Stimulated activated CD8-positive, alpha-beta memory T cell treated with anti-CD3 and anti-CD28 coated beads, Interleukin-12 subunit alpha, Interleukin-12 subunit beta, amount 100 ng/mL, for 4 hours (primary cell): ENCODE data around the gene FUT3.
A peak's percentile ranks its signal among the peaks of the same experiment; 100 is the strongest.

ENCODE experiments used
- DNase-seq: peaks from one replicate; pipeline ENCODE4 v3.0.0-alpha.2; 2020; ENCODE audit warnings: low read depth

Gene FUT3

DNA sequence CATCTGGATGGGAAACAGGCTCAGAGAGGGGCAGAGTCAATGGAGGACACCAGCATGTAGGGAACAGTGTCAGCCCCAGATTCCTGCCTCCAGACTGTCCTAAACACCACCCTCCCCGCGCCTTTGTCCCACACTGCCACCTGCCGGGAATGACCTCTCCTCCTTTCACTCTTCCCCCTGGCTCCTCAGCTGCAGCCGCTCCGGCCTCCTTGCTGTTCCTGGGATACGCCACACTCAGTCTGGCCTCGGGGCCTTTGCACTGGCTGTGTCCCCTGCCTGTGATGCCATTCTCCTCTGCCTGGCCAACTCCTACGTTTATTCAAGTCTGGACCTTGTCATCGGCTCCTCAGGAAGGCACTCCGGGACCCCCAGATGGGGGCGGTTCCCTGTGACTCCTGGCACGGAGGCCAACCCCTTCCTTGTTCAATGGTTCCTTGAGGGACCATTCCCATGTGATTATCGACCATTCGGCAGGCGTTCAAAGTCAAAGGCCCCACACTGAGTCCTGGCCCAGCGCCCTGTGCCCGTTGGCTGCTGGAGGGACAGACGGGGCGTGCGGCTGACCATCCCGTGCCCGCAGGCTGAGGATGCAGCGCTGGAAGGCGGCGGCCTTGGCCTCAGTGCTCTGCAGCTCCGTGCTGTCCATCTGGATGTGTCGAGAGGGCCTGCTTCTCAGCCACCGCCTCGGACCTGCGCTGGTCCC is 27.5 kb downstream of the FUT3 start:
- no peak for DNase-seq

DNA sequence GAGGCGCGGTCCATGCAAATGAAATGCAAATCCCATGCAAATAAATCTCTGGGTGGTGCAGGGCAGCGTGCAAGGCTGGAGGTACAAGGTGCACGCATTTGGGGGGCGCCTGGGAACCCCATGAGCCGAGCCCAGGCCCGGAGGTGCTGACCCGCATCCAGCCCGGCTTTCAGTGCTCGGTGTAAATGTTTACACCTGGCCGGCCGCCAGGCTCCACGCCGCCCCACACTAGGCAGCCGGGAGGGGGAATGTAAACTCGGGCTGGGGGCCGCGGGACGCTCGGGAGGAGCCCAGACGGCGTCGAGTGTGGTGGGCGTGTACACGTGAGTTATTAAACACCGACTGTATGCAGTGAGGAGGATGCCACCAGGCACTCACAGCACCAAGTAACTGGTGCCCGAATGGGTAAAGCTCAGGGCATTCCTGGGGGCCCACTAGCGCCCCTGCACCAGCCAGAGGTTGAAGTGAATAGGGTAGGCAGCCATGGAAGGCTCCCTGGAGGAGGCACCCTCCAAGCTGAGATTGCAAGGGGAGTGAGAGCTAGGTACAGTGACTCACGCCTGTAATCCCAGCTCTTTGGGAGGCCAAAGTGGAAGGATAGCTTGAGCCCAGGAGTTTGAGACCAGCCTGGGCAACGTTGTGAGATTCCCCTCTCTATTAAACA is 28.9 kb downstream of the FUT3 start:
- no peak for DNase-seq

DNA sequence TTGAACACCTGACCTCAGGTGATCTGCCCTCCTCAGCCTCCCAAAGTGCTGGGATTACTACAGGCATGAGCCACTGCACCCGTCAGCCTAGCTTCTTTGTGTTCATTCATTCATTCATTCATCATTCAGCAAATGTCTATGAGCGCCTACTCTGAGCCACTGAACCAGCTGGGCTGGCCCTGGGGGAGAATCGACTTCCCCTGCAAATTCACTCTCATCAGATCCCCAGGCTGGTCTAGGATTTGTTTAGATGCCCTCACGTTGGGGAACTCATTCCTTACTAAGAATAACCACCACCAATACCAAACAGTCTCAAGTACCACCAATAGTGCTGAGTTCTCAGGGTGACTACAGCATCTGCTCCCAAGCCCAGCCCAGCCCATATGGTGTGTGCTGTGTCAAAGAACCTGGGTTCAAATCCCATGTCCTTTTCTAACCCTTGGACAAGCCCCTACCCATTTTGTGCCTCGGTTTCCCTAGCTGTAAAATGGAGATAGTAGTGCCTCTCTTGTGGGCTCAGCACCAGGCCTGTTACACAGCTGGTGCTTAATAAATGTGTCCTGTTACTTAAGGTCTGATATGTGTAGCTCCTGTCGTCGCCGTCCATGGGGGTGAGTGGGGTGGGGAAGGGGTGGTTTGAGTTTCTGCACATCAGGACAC is 29.6 kb downstream of the FUT3 start:
- DNase-seq, result no peak

DNA sequence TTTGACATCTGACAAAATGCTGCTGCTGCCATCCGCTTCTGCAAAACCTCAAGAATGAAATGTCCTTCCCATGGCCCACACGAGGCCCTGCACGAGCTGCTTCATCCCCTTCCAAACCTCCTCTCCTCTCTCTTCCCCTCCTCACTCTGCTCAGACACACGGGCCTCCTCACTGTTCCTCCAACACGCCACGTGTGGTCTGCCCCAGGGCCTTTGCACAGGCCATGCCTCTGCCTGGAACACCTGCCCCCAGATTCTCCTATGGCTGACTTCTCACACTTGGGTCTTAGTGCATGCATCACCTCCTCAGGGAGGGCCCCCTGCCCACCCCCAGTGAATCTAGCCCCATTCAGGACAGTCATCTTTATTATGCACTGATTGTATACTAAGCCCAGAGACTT is 30.5 kb downstream of the FUT3 start:
- no peak for DNase-seq

DNA sequence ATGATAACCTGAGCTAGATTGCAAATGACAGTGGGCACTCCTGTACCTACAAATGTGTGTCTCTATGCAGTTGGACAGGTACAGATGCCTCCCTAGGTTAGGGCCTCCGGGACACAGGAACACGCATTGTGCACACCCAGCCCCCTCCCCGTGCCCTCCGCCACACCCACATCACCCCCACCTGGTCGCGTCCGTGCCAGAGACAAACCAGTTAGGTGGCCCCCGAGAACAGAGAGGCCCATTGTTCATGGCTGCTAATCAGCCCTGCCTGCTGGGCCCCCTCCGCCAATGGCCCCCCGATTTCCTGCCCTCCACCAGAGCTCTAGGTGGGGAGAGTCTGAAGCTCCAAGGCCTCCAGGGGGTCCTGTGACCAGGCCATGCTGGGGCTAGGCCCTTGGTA is 32.7 kb downstream of the FUT3 start:
- DNase-seq, result no peak

DNA sequence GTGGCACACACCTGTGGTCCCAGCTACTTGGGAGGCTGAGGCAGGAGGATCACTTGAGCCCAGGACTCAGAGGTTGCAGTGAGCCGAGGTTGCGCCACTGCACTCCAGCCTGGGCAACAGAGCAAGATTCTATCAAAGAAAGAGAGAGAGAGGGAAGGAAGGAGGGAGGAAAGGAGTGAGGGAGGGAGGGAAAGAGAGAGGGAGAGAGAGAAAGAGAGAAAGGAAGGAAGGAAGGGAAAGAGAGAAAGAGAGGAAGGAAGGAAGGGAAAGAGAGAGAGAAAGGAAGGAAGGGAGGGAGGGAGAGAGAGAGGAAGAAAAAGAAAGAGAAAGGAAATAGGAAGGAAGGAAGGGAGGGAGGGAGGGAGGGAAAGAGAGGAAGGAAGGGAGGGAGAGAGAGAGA is 34.0 kb downstream of the FUT3 start:
- DNase-seq, result no peak

DNA sequence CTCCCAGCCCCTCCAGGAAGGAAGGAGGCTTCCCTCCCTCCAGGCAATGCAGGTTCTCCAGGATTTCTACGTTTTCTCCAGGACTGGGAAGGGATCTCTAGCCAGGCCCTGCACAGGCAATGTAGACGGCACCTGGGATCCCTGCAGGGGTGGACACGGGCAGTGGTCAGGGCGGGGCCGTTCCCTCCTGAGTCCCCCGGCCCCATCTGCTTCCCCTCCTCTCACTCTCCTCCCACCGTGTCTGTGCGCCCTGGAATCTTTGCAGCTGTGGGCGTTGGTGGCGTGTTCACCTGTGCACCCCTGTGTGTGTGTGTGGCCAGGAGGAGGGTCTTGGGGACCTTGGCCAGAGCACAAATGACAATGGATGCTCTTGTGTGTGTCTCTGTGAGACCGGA is 36.4 kb downstream of the FUT3 start:
- DNase-seq, result no peak

DNA sequence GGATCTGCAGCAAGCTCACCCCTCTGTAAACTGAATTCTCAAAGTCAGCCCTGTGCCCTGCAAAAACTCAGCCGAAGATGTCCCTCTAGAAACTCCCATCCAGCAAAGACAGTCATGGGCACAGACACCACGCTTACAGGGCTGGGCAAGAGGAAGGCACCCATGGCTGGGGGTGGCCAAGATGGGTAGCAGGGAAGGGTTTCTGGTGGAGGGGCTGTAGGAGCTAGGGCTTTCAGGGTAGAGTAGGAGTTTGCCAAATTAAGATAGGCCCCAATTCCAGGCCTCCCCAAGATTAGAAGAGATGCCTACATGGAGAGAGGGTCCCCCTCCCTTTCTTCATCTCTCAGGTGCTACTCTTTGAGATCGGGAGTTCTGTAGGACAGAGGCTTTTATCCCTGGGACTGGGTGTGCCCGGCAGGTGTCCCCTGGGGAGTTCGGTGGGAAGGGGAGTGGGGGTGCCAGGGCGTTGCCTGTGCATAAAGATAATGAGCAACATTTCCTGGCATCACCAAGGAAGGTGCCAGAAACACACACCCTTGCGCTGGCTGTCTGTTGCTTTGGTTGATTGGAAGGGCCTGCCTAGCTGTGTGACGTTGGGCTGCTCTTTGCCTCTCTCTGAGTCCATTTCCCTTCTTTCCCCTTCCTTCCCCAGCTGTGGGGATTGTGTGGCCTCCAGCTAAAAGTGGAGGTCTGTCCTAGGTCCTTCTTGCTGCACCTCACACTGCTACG is 37.0 kb downstream of the FUT3 start:
- no peak for DNase-seq

DNA sequence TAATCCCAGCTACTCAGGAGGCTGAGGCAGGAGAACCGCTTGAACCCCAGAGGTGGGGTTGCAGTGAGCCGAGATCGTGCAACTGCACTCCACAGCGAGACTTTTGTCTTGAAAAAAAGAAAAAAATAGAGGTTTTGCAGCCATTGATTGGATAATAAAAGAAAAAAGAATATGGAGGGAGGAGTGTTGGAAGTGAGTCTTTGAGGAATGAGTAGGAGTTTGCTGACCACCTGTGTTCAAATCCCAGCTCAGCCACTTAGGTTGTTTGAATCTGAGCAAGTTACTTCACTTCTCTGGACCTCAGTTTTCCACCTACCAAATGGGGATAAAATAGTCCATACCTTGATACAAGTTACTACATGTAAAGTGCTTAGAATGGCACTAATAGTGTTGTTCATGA is 40.1 kb downstream of the FUT3 start:
- no peak for DNase-seq

DNA sequence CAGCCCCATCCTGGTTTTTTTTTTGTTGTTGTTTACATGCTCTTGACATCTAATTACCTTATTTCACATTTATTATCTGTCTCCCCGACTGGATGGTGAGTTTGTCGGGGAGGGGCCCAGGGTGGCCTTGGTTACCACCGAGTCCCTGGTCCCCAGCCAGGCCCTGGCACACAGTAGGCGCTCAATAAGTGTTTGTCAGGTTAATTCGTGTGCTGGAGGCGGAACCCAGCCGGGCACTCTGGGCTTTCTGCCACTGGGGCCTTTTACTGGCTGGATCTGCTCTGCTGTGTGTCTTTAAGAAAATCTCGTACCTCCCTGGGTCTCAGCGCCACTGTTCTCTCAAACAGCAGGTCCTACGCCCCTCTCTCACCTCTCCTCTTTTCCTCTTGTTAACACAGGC is 41.8 kb downstream of the FUT3 start:
- no peak for DNase-seq

DNA sequence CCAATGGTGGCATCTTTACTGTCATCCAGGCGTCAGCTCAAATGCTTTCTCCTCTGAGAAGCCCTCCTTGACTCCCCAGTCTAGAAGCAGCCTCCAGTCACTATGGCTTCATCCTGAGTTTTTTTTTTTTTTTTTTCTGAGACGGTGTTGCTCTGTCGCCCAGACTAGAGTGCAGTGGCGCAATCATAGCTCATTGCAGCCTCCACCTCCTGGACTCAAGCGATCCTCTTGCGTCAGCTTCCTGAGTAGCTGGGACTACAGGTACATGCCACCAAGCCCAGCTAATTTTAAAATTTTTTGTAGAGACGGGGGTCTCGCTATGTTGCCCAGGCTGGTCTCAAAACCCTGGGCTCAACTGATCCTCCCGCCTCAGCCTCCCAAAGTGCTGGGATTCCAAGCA is 42.2 kb downstream of the FUT3 start:
- no peak for DNase-seq

DNA sequence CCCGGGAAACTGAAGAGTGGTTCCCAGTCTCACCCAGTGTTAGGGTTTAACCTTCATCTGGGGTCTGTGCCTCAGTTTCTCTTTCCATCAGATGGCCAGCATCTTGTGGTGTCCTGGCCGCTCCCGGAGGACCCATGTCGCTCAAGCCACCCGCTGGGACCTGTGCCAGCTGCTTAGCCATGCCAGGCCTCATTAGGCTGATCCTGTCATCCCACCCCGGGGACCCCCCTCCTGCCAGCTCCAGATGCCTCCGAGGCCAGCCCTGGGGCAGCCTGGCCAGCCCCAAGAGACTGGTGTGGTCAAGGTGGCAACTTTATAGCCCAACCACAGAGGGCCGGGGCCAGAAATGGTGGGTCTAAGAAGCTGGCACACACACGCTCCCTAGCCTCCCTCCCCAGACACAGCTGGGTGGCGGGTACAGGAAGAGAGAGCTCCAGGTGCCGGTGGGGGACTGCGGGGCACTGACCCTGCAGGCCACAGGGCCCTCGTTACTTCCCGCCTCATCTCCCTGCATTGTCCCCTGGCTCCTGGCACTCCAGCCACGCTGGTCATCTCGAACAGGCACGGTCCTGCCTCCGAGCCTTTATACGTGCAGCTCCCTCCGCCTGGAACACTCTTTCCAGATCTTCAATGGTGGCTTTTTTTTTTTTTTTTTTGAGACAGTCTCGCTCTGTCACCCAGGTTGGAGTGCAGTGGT is 43.0 kb downstream of the FUT3 start:
- DNase-seq, result no peak

DNA sequence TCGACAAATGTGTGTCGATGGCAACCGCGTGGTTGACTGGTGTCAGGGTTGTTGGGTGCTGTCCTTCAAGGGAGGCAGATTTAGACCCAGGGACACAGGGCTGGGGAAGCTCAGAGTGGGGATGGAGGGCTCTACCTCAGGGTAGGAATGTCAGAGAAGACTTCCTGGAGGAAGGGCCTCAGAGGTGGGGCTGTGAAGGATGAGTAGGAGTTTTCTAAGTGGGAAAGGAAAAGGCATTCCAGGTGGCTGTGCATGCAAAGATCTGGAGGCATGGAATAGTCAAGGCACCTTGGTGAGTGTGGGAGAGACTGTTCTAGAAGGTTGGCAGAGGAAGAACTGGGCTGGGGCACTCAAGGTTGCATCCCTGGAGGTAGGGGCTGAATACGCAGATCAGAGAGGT is 44.3 kb downstream of the FUT3 start:
- no peak for DNase-seq

DNA sequence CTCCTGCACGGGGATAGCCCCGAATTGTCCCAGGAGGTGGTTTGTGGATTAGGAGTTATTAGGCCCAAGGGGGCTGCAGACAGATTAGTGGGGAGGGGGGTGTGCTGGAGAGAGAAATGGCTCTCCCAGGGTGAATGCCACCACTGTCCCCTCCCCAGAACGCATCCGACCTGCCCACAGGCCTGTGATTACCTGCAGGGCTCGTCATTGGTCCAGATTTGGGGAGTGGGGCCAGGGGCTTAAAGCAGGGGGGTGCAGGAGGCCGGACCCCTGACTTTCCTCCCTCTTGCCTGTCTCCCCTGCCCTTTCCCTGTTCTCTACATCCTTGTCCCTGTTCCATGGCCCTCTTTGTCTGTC is 45.1 kb downstream of the FUT3 start:
- no peak for DNase-seq

DNA sequence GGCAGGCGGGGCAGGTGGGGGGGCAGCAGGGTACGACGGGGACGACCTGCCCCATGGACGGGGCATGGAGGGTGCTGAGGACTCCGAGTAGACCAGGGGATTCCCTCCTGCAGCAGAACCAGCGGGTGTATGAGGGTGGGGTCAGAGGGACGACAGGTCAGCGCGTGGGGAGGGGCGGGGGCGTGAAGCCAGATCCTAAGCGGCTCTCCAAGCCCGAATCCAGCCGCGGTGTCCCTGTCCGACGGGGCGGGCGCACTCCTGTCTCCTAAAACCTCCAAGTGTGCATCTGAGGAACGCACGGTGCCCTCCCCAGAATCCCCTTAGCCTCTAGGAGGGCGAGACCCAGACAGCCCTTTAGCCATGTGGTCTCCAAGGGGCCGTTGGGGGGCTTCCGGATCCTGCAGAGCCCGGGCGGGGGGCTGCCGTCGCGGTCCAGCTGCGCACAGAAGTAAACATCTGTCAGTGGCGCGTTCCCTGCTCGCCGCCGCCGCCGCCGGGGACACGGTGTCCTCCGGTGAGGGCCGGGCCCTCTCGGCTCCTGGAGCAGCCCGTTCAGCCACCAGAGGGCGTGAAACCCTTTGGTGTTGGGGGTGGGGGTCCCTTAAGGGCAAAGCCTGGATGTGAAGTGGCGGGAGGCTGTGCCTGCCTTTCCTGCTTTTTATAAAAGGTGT is 45.7 kb downstream of the FUT3 start:
- no peak for DNase-seq

DNA sequence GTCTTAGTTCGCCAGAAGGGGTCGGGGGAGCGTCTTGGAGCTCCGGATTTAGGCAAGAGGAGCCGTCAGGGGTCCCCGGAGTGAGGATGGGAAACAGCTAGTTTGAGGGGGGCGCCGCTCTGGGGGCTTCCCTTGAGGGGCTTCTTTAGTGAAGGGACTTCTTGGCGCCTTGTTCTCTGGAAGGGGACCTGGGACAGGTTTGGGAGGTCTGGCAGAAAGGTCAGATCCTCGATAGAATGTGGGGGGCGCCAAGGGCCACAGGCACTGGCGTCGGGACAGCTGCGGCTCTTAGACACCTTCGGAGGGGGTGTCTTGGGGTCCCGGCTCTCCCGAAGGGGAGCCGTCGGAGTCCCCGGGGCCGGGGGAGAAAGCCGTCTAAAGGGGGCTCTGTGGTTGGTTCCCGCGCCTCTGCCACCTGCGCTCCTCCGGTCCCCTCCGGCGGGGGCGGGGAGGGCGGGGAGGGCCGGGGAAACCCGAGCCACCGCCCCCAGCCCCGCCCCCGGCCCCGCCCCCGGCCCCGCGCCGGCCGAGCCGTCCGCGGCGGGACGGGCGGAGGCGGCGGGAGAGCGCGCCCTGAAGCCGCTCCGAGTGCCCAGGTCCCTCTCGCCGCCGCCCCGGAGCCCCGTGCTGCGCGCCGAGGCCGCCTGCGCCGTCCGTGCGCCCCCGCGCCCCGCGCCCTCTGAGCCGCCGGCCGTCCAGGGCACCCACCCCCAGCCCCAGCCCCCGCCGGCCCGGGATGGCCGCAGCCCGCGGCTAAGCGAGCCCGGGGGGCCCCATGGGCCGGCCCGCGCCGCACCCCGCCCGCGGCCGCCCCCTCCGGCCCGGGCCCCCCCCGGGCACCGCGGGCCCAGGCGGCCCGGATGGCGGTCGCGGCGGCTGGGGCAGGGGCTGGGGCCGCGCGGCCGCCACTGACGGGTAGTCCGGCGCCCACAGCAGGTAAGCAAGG is 46.5 kb downstream of the FUT3 start, which contains the start of gene NRTN:
Gene NRTN (plus strand): TSS at position 552 of the 946 bp plus-strand sequence. CDS start 19,099 bp downstream, outside the sequence.
- DNase-seq, result no peak

DNA sequence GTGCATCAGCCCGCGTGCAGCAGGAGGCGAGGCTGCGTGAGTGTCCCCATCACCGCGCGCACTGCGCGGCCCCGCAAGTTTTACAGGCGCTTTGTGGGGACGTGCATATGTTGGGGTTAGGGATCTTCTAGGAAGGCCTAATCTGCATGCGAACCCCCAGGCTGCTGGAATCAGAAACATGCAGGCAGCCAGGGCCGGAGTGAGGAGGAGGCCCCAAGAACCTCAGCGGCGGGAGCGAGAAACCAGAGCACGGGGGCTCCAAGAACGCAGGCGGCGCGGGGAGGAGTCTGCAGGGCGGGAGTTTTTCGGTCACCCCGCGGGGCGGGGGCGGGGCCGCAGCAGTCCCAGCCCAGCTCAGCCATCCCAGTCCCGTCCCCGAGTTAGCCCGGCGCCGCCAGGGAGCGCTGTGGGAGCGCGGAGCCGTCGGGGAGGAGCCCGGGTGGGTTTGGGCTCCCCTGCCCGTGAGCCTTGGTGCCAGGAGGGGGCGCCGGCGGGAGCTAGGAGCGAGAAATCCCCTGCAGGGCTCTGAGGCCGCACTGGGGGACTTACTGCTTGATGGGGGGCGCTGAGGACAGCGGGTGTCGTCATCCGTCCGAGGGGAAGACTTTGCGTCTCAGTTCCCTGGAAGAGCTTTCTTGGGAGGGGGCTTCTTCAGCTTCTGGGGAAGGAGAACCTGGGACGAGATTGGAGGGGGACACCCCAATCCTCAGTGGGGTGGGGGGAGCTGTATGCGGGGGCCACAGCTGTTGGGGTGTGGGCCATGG is 47.3 kb downstream of the FUT3 start:
- peak; percentile 79 for DNase-seq

DNA sequence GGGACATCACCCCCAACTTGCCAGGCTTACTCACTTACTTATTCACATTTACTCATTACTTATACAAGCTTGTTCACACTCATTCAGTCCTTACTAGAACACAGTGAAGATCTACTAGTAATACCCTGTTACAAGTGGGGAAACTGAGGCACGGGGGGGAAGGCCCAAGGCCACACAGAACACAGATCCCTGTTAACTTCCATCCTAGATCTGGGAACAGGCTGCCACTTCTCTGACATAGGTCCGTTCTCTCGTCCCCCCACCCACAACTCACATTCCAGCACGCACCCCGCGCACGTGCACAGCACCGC is 47.9 kb downstream of the FUT3 start:
- no peak for DNase-seq

DNA sequence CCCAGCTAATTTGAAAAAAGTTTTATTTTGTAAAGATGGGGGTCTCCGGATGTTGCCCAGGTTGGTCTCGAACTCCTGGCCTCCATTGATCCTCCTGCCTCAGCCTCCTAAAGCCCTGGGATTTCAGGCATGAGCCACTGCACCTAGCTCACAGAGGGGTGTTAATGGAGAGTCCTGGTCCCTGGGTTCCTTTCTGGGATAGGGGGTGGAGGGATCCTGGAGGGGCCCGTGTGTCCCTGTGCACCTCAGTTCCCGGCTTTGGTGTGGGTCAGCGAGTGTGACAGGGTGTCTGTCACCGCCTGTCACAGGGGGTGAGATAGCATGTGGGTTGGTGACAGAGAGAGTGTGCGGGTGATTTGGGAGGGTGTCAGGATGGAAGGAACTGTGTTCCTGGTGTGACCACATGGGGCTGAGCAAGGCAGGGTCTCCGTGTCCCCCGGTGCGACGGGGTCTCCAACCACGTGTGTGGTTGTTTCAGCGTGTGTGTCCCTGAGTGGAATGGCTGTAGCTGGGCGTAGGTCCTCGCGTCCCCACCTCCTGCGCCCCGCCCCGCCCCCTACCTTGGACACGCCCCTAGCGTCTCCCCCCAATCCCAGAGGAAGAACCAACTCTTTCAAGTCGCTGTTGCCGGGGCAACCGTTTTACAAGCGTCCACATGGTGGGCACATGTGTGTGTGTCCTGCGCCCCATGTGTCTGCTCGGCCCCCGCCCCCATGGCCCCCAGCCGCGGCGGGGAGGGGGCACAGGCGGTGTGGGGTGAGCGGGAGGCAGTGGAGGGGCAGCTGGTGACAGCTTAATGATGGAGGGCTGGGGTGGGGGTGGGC is 49.2 kb downstream of the FUT3 start:
- no peak for DNase-seq
